Endothelial cell of umbilical vein (primary cell): ENCODE measurements around the gene APOB. TPM values are rescaled to one million over a fixed set of nuclear protein-coding genes. Genes with fewer than 3 reads are reported as not detected.

Source experiments
- BruUV-seq: library from RNA; stranded (reverse); fragments of 400-500 nt; replicated peaks from 2 replicates; lab custom pipeline; 2021; lab: Mats Ljungman, UMichigan
- CTCF ChIA-PET: fragments of 300-600, 350-600 bp; sonication (Branson Sonifier 250); formaldehyde crosslinking; loops from one replicate; lab custom pipeline; 2021; ENCODE audit warnings: antibody characterized with exemption, inconsistent platforms; lab: Charles Lee
- POLR2A ChIA-PET: fragments of 300-600, 350-600 bp; sonication (Branson Sonifier 250); formaldehyde crosslinking; loops from one replicate; lab custom pipeline; 2021; ENCODE audit warnings: antibody characterized with exemption, inconsistent platforms; lab: Charles Lee
- DNase-seq: peaks from one replicate; pipeline ENCODE4 v3.0.0-alpha.2; 2011; ENCODE audit warnings: low read depth, low spot score
- FAIRE-seq: peaks from 2 replicates; lab custom pipeline; 2011; peaks lifted over from hg19 to GRCh38; lab: Jason Lieb, UNC
- H2AFZ ChIP-seq: 2 replicates; pipeline ENCODE4 v1.6.0; 2012; ENCODE audit warnings: low read depth, low read length, control low read depth, inconsistent platforms
- H3K27ac ChIP-seq: 2 replicates; pipeline ENCODE4 v1.5.1; 2011; ENCODE audit warnings: low read depth, mild to moderate bottlenecking, control low read depth, low read length, moderate library complexity; ENCODE audit not compliant: insufficient read depth
- H3K27me3 ChIP-seq, 2 experiments: 2 replicates each; pipeline versions ENCODE4 v1.6.0 to v1.6.1; 2011; ENCODE audit warnings: low read length in 2 of 2, mixed read lengths in 1 of 2; ENCODE audit not compliant: control insufficient read depth in 2 of 2, insufficient read depth in 2 of 2
- H3K36me3 ChIP-seq, 2 experiments: 2 replicates in 1 of 2; 3 replicates in 1 of 2; pipeline ENCODE4 v1.5.1; 2011; ENCODE audit warnings: low read length in 2 of 2, mild to moderate bottlenecking in 1 of 2, moderate library complexity in 1 of 2; ENCODE audit not compliant: control insufficient read depth in 2 of 2, insufficient read depth in 2 of 2; ENCODE audit errors: extremely low read depth in 1 of 2
- H3K4me1 ChIP-seq: 3 replicates; pipeline ENCODE4 v1.5.1; 2011; ENCODE audit warnings: mild to moderate bottlenecking, low read length; ENCODE audit not compliant: control insufficient read depth, insufficient read depth; ENCODE audit errors: extremely low read depth
- H3K4me2 ChIP-seq: 2 replicates; pipeline ENCODE4 v1.6.1; 2011; ENCODE audit warnings: low read length, control low read depth, mixed read lengths; ENCODE audit not compliant: insufficient read depth
- H3K4me3 ChIP-seq, 3 experiments: fragments of 200-600 bp in 1 of 3; sonication (generic), shearing (Covaris generic) in 1 of 3; replicated peaks in 1 of 3; 2 replicates each; pipeline ENCODE4 v1.5.1; 2011 to 2016; ENCODE audit warnings: control low read depth in 3 of 3, low read length in 3 of 3, mild to moderate bottlenecking in 2 of 3, inconsistent platforms in 1 of 3, low read depth in 1 of 3, moderate library complexity in 1 of 3; ENCODE audit not compliant: insufficient read depth in 1 of 3
- H3K79me2 ChIP-seq: 2 replicates; pipeline ENCODE4 v1.6.0; 2012; ENCODE audit warnings: low read length, inconsistent platforms; ENCODE audit not compliant: control insufficient read depth, insufficient read depth
- H3K9ac ChIP-seq: replicated peaks from 2 replicates; pipeline ENCODE3; 2011; ENCODE audit warnings: low read length, control low read depth; ENCODE audit not compliant: insufficient read depth; ENCODE audit errors: extremely low read depth
- H3K9me1 ChIP-seq: replicated peaks from 3 replicates; pipeline ENCODE4 v1.6.0; 2011; ENCODE audit warnings: mild to moderate bottlenecking, low read length; ENCODE audit not compliant: control insufficient read depth, insufficient read depth; ENCODE audit errors: extremely low read depth
- H3K9me3 ChIP-seq: replicated peaks from 2 replicates; pipeline ENCODE4 v1.5.1; 2012; ENCODE audit warnings: low read length, inconsistent platforms; ENCODE audit not compliant: control insufficient read depth, insufficient read depth
- H4K20me1 ChIP-seq: replicated peaks from 2 replicates; pipeline ENCODE3; 2011; ENCODE audit warnings: mild to moderate bottlenecking, low read length; ENCODE audit not compliant: control insufficient read depth, insufficient read depth; ENCODE audit errors: extremely low read depth
- CTCF ChIP-seq, 2 donors: IDR thresholded peaks; 1 replicate in 1 of 2; 2 replicates in 1 of 2; pipeline ENCODE4 v1.5.1; 2011; ENCODE audit warnings: low read length in 2 of 2, mild to moderate bottlenecking in 2 of 2, moderate library complexity in 2 of 2, control low read depth in 1 of 2, inconsistent platforms in 1 of 2, low read depth in 1 of 2; ENCODE audit not compliant: insufficient read depth in 1 of 2; ENCODE audit errors: extremely low read depth in 1 of 2
- EZH2 ChIP-seq: IDR thresholded peaks from 2 replicates; pipeline ENCODE4 v1.6.1; 2012; ENCODE audit warnings: borderline replicate concordance, low read depth, mild to moderate bottlenecking, moderate library complexity, low read length, inconsistent platforms; ENCODE audit not compliant: severe bottlenecking
- FOS ChIP-seq: IDR thresholded peaks from 2 replicates; pipeline ENCODE4 v1.6.1; 2011; ENCODE audit warnings: mild to moderate bottlenecking, low read length, moderate library complexity, borderline replicate concordance; ENCODE audit not compliant: insufficient read depth
- GATA2 ChIP-seq: IDR thresholded peaks from 2 replicates; pipeline ENCODE4 v1.7.0; 2011; ENCODE audit warnings: low read depth, mild to moderate bottlenecking, moderate library complexity, mixed read lengths, low read length; ENCODE audit not compliant: insufficient read length, insufficient read depth
- JUN ChIP-seq: IDR thresholded peaks from 2 replicates; pipeline ENCODE4 v1.6.1; 2011; ENCODE audit warnings: borderline replicate concordance, low read depth; ENCODE audit not compliant: insufficient read length, insufficient read depth
- MYC ChIP-seq: IDR thresholded peaks from one replicate; pipeline ENCODE4 v1.6.1; 2011; ENCODE audit warnings: mild to moderate bottlenecking, low read depth, low read length
- POLR2A ChIP-seq: IDR thresholded peaks from 2 replicates; pipeline ENCODE4 v1.6.1; 2012; ENCODE audit warnings: low read depth, mild to moderate bottlenecking, control low read depth, low read length
- POLR2AphosphoS5 ChIP-seq: IDR thresholded peaks from 2 replicates; pipeline ENCODE4 v1.6.1; 2012; ENCODE audit warnings: low read depth, mild to moderate bottlenecking, control low read depth, low read length, moderate library complexity; ENCODE audit not compliant: insufficient read depth
- dilution Hi-C: fragments of 300-500 bp; cut with MboI; formaldehyde crosslinking; loops from one replicate; pipeline ENCODE4 v1.15.0; 2019; ENCODE audit warnings: low sequenced_read_pairs; ENCODE audit not compliant: extremely low pct_ligation_motif_present
- intact Hi-C: fragments of 100-400 bp; cut with micrococcal nuclease; formaldehyde crosslinking; loops from one replicate; pipeline ENCODE4 v1.10.0; 2022
- polyA plus RNA-seq, 4 experiments: library from polyadenylated mRNA; depleted of rRNA in 3 of 4; stranded (reverse) in 3 of 4; unstranded in 1 of 4; fragments of >200 nt; gene quantifications; 2 replicates each; pipeline versions ENCODE4 v1.2.1 to v1.2.3, GENCODE V29; 2011 to 2012; ENCODE audit warnings: missing spikeins in 1 of 4
- total RNA-seq: library from RNA; stranded (reverse); gene quantifications from 2 replicates; pipeline ENCODE4 v1.2.3, GENCODE V29; 2021
- TF ChIP-seq, protein P1 (sequence below): IDR thresholded peaks from 2 replicates; pipeline ENCODE4 v1.6.1; 2011; ENCODE audit not compliant: insufficient read depth, insufficient read length

Gene APOB
- total and polyA plus RNA-seq, 2 donors (not counting 3 experiments of a cell fraction or from before 2014, with no cell fraction given) = 0.07 to 0.09 TPM

DNA sequence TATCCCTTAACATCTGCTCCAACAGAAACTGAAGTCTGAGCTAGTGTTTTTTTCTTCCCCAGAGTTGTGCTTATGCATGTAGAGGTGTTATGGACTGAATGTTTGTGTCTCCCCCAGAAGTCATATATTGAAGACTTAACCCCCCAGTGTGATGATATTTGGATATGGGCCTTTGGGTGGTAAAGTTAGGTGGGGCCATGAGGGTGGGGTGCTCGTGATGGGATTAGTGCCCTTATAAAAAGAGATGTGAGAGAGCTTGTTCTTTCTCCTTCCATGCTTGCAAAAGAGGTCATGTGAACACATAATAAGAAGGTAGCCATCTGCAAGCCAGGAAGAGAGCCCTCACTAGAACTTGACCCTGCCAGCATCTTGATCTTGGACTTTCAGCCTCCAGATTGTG, 34.4 kb upstream of the APOB start:
- no peak overlapping the region for H2AFZ ChIP-seq
- no peaks in the 10 kb centered on the region for H3K4me1 ChIP-seq
- no peak overlapping the region for H3K4me3 ChIP-seq
- H3K79me2 ChIP-seq = no peaks in the 10 kb centered on the region
- TF ChIP-seq POLR2A (no peak), MYC (no peak), EZH2 (no peak), GATA2 (no peak), FOS (no peak), JUN (no peak), POLR2AphosphoS5 (no peak), CTCF (IDR thresholded peaks at IDR 0.05; ENCODE audit: extremely low read depth in 1 of 2, insufficient read depth in 1 of 2, low read depth in 1 of 2, low read length in 2 of 2) (no peak)
- TF ChIP-seq, protein P1, sequence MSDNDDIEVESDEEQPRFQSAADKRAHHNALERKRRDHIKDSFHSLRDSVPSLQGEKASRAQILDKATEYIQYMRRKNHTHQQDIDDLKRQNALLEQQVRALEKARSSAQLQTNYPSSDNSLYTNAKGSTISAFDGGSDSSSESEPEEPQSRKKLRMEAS = no peak
- no peaks in the 10 kb centered on the region for H4K20me1 ChIP-seq
- POLR2A ChIA-PET = no interaction called here
- CTCF ChIA-PET = interaction anchor here (1.2 kb wide), 1 partner anchor 39 kb away, joined by 3 read pairs; no protein-coding TSS in a partner anchor
- no peaks in the 10 kb centered on the region for H3K9me1 ChIP-seq
- H3K9ac ChIP-seq = no peak overlapping the region
- no peaks in the 10 kb centered on the region for H3K9me3 ChIP-seq
- no peak for DNase-seq
- dilution Hi-C loops (no loop called here), intact Hi-C loops (no loop called here)
- BruUV-seq = no TSS peak
- no peaks in the 10 kb centered on the region for H3K36me3 ChIP-seq
- no peaks in the 10 kb centered on the region for H3K27me3 ChIP-seq
- H3K27ac ChIP-seq = no peak overlapping the region
- no peak overlapping the region for H3K4me2 ChIP-seq
- no peak for FAIRE-seq
